Osteoblast (primary cell): ENCODE results near the gene MRPL37. TPM values are rescaled to one million over a fixed set of nuclear protein-coding genes. Genes with fewer than 3 reads are reported as not detected.

ENCODE experiments used
- DNase-seq: peaks from one replicate; pipeline ENCODE4 v3.0.0; 2011; ENCODE audit warnings: low spot score, mixed read lengths; ENCODE audit not compliant: insufficient read length; ENCODE audit errors: missing footprints
- H2AFZ ChIP-seq: 2 replicates; pipeline ENCODE4 v1.6.0; 2011; ENCODE audit warnings: mild to moderate bottlenecking, low read length
- H3K27ac ChIP-seq: 2 replicates; pipeline ENCODE4 v1.5.1; 2011; ENCODE audit warnings: mild to moderate bottlenecking, low read depth, low read length, moderate library complexity
- H3K27me3 ChIP-seq: 2 replicates; pipeline ENCODE4 v1.6.0; 2012; ENCODE audit warnings: mild to moderate bottlenecking, control low read depth, inconsistent platforms, low read length, moderate library complexity; ENCODE audit not compliant: insufficient read depth
- H3K36me3 ChIP-seq: 2 replicates; pipeline ENCODE4 v1.5.1; 2011; ENCODE audit warnings: mild to moderate bottlenecking, low read length, control low read depth, moderate library complexity; ENCODE audit not compliant: insufficient read depth
- H3K4me1 ChIP-seq: 2 replicates; pipeline ENCODE4 v1.5.1; 2011; ENCODE audit warnings: mild to moderate bottlenecking, low read length, control low read depth, moderate library complexity; ENCODE audit not compliant: insufficient read depth
- H3K4me2 ChIP-seq: 2 replicates; pipeline ENCODE4 v1.6.0; 2011; ENCODE audit warnings: mild to moderate bottlenecking, low read length; ENCODE audit not compliant: insufficient read depth
- H3K4me3 ChIP-seq: fragments of 200-600 bp; sonication (generic); 3 replicates; pipeline ENCODE4 v1.5.1; 2012; ENCODE audit warnings: mild to moderate bottlenecking, low read length, inconsistent platforms; ENCODE audit not compliant: insufficient read depth
- H3K79me2 ChIP-seq: 2 replicates; pipeline ENCODE4 v1.6.0; 2012; ENCODE audit warnings: mild to moderate bottlenecking, low read length, control low read depth, inconsistent platforms; ENCODE audit not compliant: insufficient read depth
- H3K9me3 ChIP-seq: 2 replicates; pipeline ENCODE4 v1.5.1; 2011; ENCODE audit warnings: low read depth, low read length, control low read depth
- H4K20me1 ChIP-seq: 2 replicates; pipeline ENCODE4 v1.6.0; 2012; ENCODE audit warnings: mild to moderate bottlenecking, low read length, control low read depth; ENCODE audit not compliant: insufficient read depth
- total RNA-seq: library from RNA; depleted of rRNA; stranded (reverse); fragments of >200 nt; gene quantifications from 2 replicates; pipeline ENCODE4 v1.2.3, GENCODE V29; 2012
- TF ChIP-seq, protein P1 (sequence below): IDR thresholded peaks from 2 replicates; pipeline ENCODE4 v1.5.1; 2011; ENCODE audit warnings: mild to moderate bottlenecking, low read depth, low read length, moderate library complexity; ENCODE audit errors: extremely low read depth

MRPL37 gene
- total RNA-seq, 1 donor, result 88.7 TPM

DNA sequence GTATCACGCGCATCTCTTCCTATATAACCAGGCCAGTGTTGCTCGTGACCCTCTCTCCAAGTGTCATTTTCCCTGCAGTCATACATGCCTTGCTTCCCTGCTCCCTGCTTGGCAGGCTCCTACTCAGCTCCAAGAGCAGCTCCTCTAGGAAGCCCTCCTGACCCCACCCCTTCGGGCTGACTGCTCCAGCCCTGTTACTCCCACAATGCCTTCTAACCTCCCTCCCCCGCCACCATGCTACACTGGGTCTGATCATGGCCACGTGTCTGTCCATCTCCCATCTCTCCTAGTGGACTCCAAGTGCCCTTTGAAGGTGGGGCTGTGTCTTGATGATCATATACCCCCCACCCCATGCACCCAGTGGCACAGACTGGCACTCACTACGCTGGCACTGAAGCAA, 44.7 kb downstream of the MRPL37 start:
- Histone ChIP-seq H2AFZ (no peak overlapping the region), H3K4me2 (no peak overlapping the region), H3K9me3 (no peaks in the 10 kb centered on the region), H3K27ac (no peak overlapping the region), H3K36me3 (peaks cover 9% of the 10 kb centered on the region), H4K20me1 (no peaks in the 10 kb centered on the region), H3K4me1 (peaks cover 3% of the 10 kb centered on the region), H3K4me3 (no peak overlapping the region), H3K27me3 (no peaks in the 10 kb centered on the region), H3K79me2 (no peaks in the 10 kb centered on the region)
- TF ChIP-seq, protein P1, sequence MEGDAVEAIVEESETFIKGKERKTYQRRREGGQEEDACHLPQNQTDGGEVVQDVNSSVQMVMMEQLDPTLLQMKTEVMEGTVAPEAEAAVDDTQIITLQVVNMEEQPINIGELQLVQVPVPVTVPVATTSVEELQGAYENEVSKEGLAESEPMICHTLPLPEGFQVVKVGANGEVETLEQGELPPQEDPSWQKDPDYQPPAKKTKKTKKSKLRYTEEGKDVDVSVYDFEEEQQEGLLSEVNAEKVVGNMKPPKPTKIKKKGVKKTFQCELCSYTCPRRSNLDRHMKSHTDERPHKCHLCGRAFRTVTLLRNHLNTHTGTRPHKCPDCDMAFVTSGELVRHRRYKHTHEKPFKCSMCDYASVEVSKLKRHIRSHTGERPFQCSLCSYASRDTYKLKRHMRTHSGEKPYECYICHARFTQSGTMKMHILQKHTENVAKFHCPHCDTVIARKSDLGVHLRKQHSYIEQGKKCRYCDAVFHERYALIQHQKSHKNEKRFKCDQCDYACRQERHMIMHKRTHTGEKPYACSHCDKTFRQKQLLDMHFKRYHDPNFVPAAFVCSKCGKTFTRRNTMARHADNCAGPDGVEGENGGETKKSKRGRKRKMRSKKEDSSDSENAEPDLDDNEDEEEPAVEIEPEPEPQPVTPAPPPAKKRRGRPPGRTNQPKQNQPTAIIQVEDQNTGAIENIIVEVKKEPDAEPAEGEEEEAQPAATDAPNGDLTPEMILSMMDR, result no peak
- no peak for DNase-seq

DNA sequence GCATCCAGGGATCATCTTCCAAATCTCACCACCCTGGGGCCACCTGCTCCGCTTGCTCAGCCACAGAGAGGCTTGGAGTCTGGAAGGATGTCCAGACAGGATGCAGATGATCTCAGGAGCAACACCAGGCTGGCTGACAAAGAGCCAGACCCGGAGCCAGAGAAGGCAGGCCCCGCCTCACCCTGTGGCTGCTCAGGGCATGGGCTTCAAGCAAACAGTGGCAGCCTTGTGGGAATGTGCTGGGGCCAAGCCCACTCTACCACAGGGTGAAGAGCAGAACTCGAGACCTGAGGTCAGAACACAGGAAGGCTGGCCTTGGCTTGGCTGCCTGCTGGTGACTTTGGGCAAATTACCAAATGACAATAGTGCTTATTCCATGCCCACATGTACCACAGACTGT, 45.5 kb downstream of the MRPL37 start:
- H3K79me2 ChIP-seq, result no peaks in the 10 kb centered on the region
- H3K27me3 ChIP-seq, result no peaks in the 10 kb centered on the region
- H3K36me3 ChIP-seq, result peaks cover 8% of the 10 kb centered on the region
- H2AFZ ChIP-seq, result no peak overlapping the region
- TF ChIP-seq, protein P1, result no peak
- H3K9me3 ChIP-seq, result no peaks in the 10 kb centered on the region
- H4K20me1 ChIP-seq, result no peaks in the 10 kb centered on the region
- H3K4me3 ChIP-seq, result no peak overlapping the region
- peaks cover 8% of the 10 kb centered on the region for H3K4me1 ChIP-seq
- no peak for DNase-seq
- H3K27ac ChIP-seq, result no peak overlapping the region
- H3K4me2 ChIP-seq, result no peak overlapping the region

DNA sequence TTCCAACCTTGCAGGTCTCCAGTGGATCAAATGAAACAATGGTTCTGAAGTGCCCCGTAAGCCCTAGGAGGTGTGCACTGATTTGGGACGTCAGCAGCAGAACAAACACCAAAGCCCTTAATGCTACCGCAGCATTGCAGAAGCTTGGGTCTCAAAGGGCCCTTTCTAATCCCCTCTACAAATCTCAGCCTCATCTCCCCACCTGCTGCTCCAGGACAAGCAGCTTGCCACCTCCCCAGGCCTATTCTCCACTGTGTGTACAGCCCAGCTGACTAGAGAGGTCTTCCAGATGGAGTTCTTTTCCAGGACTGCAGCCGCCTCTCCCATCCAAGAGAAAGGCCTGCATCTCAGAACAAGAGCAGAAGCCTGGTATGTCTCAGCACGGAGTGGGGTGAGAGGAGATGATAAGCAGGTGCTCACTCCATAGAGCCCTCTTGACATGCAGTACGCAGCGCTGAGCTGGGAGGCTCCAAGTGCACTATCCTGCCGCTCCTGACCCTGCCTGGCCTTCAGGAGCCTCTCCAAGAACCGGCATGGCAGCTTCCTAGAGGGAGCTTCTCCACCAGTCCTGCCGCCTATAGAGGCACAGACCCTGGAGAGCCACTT, 46.3 kb downstream of the MRPL37 start:
- Histone ChIP-seq H3K36me3 (peaks cover 10% of the 10 kb centered on the region), H4K20me1 (no peaks in the 10 kb centered on the region), H3K79me2 (no peaks in the 10 kb centered on the region), H3K4me2 (no peak overlapping the region), H3K4me3 (no peak overlapping the region), H3K27me3 (no peaks in the 10 kb centered on the region), H3K9me3 (no peaks in the 10 kb centered on the region), H3K27ac (no peak overlapping the region), H2AFZ (no peak overlapping the region), H3K4me1 (peaks cover 10% of the 10 kb centered on the region)
- no peak for DNase-seq
- TF ChIP-seq, protein P1, result no peak

DNA sequence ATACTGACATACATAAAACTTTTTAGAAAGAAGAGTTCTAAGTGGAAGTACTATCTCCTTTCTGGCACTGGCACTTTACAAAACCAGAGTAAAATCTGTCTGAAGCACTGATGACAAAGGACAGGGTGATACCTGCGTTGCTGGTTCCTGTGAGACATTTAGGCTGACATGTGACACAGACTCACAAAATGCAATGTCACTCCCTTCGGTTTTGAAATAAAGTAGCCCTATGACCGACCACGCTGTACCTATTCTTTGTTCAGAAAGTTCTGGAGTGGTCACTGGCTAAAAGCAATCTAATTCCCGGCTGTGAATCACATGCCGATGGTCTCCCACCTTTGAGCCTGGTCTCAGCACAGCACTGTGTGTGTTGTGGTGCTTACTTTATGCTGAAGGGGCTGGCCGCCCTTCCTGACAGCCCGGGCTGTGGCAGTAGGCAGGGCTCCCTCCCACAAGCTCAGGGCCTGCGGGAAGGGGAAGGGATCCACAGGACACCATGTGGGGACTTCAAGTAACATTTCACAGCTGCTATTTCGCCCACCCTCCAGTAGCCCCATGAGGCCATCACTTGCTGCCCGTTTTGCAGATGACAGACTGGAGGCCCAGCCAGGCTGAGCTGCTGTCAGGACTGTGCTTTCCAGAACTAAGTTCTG, 48.0 kb downstream of the MRPL37 start:
- no peak overlapping the region for H2AFZ ChIP-seq
- peaks cover 8% of the 10 kb centered on the region for H3K36me3 ChIP-seq
- no peaks in the 10 kb centered on the region for H3K27me3 ChIP-seq
- no peaks in the 10 kb centered on the region for H3K9me3 ChIP-seq
- H3K4me2 ChIP-seq, result no peak overlapping the region
- H3K27ac ChIP-seq, result no peak overlapping the region
- DNase-seq, result no peak
- H4K20me1 ChIP-seq, result peaks cover 3% of the 10 kb centered on the region
- H3K4me1 ChIP-seq, result peaks cover 13% of the 10 kb centered on the region
- H3K4me3 ChIP-seq, result no peak overlapping the region
- no peaks in the 10 kb centered on the region for H3K79me2 ChIP-seq
- TF ChIP-seq, protein P1, result no peak
